ENCODE measurements around the gene NCOA4.
"Not testable (repeated sequence)": the region's sequence is repeated elsewhere in the genome, so short reads cannot be mapped to it uniquely, and the experiment has no call there.

NCOA4 gene

DNA sequence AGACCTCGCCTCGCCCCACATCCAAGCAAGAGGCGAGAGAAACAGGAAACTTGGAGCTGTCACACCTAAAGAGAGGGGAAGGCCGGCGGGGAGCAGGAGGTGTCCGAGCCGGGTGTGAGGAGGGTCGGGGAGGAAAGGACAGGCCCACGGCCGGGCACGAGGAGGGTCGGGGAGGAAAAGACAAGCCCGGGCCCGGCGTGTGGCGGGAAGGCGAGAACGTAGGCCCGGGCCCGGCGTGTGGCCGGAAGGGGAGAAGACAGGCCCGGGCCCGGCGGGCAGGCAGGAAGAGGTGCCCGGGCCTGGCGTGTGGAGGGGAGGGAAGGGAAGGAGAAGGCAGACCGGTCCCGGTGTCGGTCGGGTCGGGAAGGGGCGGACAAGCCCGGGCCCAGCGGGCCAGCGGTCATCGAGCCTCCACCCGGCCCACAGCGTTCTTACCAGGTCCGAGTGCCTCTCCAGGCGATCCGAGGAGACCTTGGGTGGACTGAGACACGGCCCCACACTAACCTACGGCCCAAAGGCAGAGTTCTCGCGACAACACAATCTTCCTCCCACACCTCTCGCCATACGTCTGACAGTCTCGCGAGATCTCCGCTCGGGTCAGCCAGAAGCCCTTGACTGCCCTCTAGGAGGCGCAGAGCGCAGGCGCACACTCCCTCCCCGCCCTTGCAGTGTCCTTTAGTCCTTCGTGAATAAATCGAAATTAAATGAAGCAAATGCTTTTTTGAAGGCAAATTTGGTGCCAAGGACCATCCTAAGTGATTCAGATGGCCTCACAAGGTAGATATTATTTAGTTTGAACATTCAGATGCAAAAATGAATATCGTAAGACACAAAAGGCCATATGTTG, at the start of gene NCOA4:
TSS of gene NCOA4 (minus strand) at position 533 of the 847 bp plus-strand sequence. CDS start 13,943 bp downstream, outside the sequence.
- peak; percentile 97 for DNase-seq

GRCh38 chr10:46079831-46080585, 49.6 kb upstream of the NCOA4 start:
- no peak for DNase-seq

DNA sequence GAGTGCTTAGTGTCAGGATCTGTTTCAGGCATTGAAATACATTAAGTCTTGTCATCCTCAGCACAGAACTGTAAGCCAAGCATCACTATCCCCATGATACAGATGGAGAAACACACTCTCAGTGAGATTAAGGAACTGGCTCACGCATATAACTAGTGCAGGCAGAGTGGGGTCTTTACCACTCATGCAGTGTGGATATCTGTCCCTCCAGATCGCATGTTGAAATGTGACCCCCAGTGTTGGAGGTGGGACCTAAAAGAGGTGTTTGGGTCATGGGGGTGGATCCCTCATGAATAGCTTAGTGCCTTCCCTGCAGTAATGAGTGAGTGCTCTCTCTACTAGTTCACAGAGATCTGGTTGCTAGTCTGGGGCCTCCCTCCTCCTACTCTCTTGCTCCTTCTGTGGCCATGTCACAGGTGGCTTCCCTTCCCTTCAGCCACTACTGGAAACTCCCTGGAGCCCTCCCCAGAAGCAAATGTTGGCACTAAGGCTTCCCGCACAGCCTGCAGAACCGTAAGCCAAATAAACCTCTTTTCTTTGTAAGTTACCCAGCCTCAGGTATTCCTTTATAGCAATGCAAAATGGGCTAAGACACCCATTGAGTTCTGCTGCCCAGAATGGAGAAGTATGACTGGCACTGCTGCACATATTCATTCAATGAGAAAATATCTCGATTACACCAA, 47.4 kb upstream of the NCOA4 start:
- DNase-seq: no peak

- DNase-seq: no peak
Observed at GRCh38 chr10:46077141-46077554, 46.7 kb upstream of the NCOA4 start.

- no peak for DNase-seq
Observed at GRCh38 chr10:46075869-46076268, 45.4 kb upstream of the NCOA4 start.

DNA sequence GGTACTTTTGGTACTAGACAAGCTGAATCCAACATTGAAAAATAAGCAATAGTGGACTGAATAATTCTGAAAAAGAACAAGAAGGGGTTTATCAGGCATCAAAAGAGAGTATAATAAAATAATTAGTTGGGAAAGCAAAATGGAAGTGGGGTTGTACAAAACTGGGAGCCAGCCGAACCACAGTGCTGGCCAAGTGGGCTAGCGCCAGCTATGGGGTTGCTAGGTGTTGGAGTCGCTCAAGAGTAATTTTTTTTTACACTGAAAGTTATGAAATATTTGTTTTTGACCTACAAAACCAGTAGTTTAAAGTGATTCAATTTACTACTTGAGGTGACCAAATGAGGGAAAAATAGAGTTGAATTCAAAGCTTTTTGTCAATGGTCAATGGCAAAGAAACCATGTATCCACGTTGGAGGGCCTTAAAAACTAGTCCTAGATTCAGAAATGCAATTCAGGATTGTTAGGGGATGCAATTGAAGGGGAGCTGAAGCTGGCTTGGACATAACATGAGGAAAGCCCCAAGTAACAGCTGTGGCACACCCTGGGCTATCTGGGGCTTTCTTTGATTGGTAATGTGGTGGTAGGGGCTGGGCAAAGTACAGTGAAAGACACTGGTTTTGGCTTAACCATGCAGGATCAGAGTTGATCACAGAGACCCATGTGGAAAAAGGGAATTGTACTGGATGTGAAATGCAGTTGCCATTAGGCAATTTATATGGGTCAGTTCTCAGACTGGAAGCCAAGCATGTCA, 43.9 kb upstream of the NCOA4 start:
- no peak for DNase-seq

DNA sequence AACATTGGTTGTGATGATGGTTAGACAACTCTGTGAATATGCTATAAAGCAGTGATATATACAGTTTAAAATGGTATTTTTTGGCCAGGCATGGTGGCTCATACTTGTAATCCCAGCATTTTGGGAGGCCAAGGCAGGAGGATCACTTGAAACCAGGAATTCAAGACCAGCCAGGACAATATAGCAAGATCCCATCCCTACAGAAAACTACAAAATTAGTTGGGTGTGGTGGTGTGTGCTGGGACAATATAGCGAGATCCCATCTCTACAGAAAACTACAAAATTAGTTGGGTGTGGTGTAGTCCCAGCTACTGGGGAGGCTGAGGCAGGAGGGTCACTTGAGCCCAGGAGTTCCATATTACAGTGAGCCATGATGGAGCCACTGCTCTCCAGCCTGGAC, 43.1 kb upstream of the NCOA4 start:
- no peak for DNase-seq

GRCh38 chr10:46070749-46071148, 40.3 kb upstream of the NCOA4 start:
- DNase-seq: no peak

DNA sequence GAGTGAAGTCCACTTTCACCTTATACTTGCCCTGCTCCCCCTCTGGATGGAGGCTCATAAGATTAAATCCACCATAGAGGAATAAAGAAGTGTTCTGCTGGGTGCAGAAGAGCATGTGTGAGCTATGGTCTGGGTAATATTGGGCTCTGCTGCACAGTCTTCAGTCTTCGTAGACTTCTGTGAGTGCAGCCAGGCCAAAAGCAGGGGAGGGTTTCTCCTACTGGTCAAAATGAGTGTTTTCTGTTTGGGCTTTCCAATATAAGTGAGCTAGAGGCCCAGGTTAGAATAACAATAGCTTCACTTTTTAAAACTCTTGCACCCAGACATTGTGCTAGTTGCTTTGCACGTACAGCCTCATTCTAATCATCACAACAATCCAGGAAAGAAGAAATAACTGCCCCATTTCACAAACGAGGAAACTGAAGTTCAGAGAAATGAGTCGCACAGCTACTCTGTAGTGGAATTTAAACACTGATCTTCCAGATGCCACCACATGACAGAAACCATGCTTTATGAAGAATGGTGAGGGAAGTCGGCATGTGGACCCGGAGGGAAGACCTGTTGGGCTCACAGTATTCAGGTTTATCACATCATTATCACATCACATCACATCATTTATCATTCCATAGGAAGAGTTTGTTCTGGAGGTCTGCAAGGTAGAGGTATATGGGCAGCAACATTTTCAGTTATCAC, 39.5 kb upstream of the NCOA4 start:
- no peak for DNase-seq

- no peak for DNase-seq
Observed at GRCh38 chr10:46068905-46069304, 38.5 kb upstream of the NCOA4 start.

GRCh38 chr10:46068117-46068516, 37.7 kb upstream of the NCOA4 start:
- no peak for DNase-seq

GRCh38 chr10:46064269-46064817, 33.9 kb upstream of the NCOA4 start:
- no peak for DNase-seq

- DNase-seq: no peak
Observed at GRCh38 chr10:46062723-46063428, 32.5 kb upstream of the NCOA4 start.

GRCh38 chr10:46060706-46061105, 30.3 kb upstream of the NCOA4 start:
- DNase-seq: no peak

GRCh38 chr10:46057927-46058326, 27.5 kb upstream of the NCOA4 start:
- DNase-seq: not testable (repeated sequence)

GRCh38 chr10:46057038-46057437, 26.6 kb upstream of the NCOA4 start:
- DNase-seq: no peak

DNA sequence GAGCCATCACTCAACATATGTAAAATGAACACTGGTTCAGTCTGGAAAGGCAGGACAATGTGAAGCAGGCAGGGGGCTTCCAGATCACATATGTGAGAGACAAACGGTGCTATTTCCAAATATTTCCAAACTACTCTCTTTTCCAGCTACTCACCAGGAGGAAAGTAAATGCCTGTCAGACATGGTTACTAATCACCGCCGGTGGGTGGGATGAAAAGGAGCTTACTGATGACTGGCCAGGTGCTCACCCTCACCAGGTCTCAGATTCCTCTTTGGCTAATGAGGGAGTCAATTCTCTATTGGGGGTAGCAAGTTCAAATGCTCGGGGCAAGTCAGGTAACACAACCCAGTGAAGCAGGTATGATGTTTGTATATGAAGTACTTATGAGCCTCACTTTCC, 25.3 kb upstream of the NCOA4 start:
- no peak for DNase-seq

GRCh38 chr10:46053534-46054434, 23.4 kb upstream of the NCOA4 start:
- DNase-seq: no peak

GRCh38 chr10:46052791-46053375, 22.5 kb upstream of the NCOA4 start:
- DNase-seq: no peak

All from retina (tissue), 1 donor.